CD4-positive, alpha-beta T cell (primary cell): ENCODE measurements around the gene KRT83. TPM values are rescaled to one million over a fixed set of nuclear protein-coding genes. Genes with fewer than 3 reads are reported as not detected.

Experiments
- ATAC-seq: fragments of 200-7000 bp; cut with Tn5 transposase; one replicate; pipeline ENCODE4 v1.10.0; 2022; ENCODE audit warnings: mild to moderate bottlenecking; ENCODE audit not compliant: poor library complexity
- CTCF ChIA-PET: fragments of 350-600 bp; sonication (Branson Sonifier 250); formaldehyde crosslinking; loops from one replicate; lab custom pipeline; 2021; ENCODE audit warnings: antibody characterized with exemption, inconsistent platforms; lab: Charles Lee
- POLR2A ChIA-PET: fragments of 350-600 bp; sonication (Branson Sonifier 250); formaldehyde crosslinking; loops from one replicate; lab custom pipeline; 2021; ENCODE audit warnings: antibody characterized with exemption, inconsistent platforms; lab: Charles Lee
- DNase-seq, 14 experiments: peaks; one replicate each; pipeline ENCODE4 v3.0.0-alpha.2; 2013 to 2020; ENCODE audit warnings: mixed read lengths in 2 of 14
- H3K27ac ChIP-seq, 2 donors: one replicate each; pipeline versions ENCODE4 v1.5.1 to v1.7.0; 2013; ENCODE audit warnings: low read length in 2 of 2, low read depth in 1 of 2, mild to moderate bottlenecking in 1 of 2
- H3K27me3 ChIP-seq, 2 experiments: 1 replicate in 1 of 2; 2 replicates in 1 of 2; pipeline versions ENCODE4 v1.6.1 to v1.7.0; 2013; ENCODE audit warnings: low read length in 2 of 2, control low read depth in 1 of 2, mild to moderate bottlenecking in 1 of 2, moderate library complexity in 1 of 2; ENCODE audit not compliant: insufficient read depth in 2 of 2, control insufficient read depth in 1 of 2
- H3K36me3 ChIP-seq: one replicate; pipeline ENCODE4 v1.6.1; 2013; ENCODE audit warnings: low read length, control low read depth; ENCODE audit not compliant: insufficient read depth
- H3K4me1 ChIP-seq: one replicate; pipeline ENCODE4 v1.6.1; 2013; ENCODE audit warnings: low read length, control low read depth; ENCODE audit not compliant: insufficient read depth
- H3K4me3 ChIP-seq: one replicate; pipeline ENCODE4 v1.5.1; 2013; ENCODE audit warnings: mild to moderate bottlenecking, low read length, moderate library complexity
- H3K9me3 ChIP-seq, 2 experiments: 1 replicate in 1 of 2; 2 replicates in 1 of 2; pipeline versions ENCODE4 v1.6.1 to v1.7.0; 2013; ENCODE audit warnings: low read length in 2 of 2, mild to moderate bottlenecking in 2 of 2, control low read depth in 1 of 2, moderate library complexity in 1 of 2; ENCODE audit not compliant: control insufficient read depth in 1 of 2, insufficient read depth in 1 of 2
- H3K27ac Mint-ChIP-seq: one replicate; pipeline ENCODE4 v1.8.0; 2020; ENCODE audit warnings: mixed read lengths
- H3K27me3 Mint-ChIP-seq: one replicate; pipeline ENCODE4 v1.8.0; 2021; ENCODE audit warnings: mixed read lengths
- H3K36me3 Mint-ChIP-seq: one replicate; pipeline ENCODE4 v1.8.0; 2021; ENCODE audit warnings: low read depth, mixed read lengths
- H3K4me1 Mint-ChIP-seq: one replicate; pipeline ENCODE4 v1.8.0; 2021; ENCODE audit warnings: low read depth, mixed read lengths
- H3K4me3 Mint-ChIP-seq: one replicate; pipeline ENCODE4 v1.8.0; 2020; ENCODE audit warnings: mild to moderate bottlenecking, mixed read lengths
- H3K9me3 Mint-ChIP-seq: one replicate; pipeline ENCODE4 v1.8.0; 2020; ENCODE audit warnings: mixed read lengths
- intact Hi-C, 2 experiments: fragments of 100-400 bp; cut with DNase I in 1 of 2; cut with micrococcal nuclease in 1 of 2; formaldehyde crosslinking; loops; one replicate each; pipeline versions ENCODE4 v1.15.1 to v1.9.0; 2023 to 2025; cut with DNase I, micrococcal nuclease
- total RNA-seq, 174 experiments: library from RNA in 2 of 174; stranded (reverse) in 2 of 174; gene quantifications; one replicate each; pipeline ENCODE4 v1.2.3 and lab custom pipeline; 2021 to 2026
- TF ChIP-seq, protein P1 (sequence below): fragments of 200-600 bp; IDR thresholded peaks from one replicate; pipeline ENCODE4 v1.8.0; 2022; ENCODE audit warnings: antibody characterized with exemption, mild to moderate bottlenecking

Gene KRT83
- total RNA-seq, 2 experiments from 2014 or later, result not detected

DNA sequence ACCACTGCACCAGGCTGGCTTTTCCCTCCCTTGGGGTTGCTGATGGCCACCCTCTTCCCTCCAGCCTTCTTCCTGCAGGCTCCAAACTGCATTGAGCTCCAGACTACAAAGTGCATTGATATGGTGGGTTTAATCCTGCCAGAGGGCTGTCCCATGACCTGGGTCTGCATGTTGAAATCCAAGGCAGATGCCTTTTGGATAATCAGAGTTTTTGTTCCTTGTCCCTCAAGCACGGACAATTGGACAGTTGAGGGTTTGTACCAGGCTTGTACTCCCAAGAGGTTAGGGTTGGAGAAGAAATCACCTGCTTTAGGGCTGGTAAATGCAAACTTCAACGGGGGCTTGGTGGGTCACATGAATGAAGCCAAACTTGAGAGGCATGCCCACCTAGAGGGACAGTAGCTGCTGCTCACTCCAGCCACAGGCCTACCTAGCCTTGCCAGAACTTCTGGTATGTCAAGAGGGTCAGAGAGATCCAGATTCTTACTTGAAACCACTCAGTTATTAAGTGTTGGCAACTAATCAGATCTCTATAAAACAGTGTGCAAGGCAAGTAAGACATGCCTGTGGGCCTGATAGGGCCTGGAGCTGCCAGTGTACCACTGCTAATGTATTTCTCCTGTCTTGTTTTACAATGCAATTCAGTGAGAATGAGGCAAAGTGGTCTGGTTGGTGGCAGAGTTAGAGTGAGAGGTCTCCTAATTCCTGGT lies 21.7 kb upstream of the KRT83 start:
- Histone ChIP-seq H3K4me3 (no peak overlapping the region), H3K27me3 (no peaks in the 10 kb centered on the region), H3K36me3 (no peaks in the 10 kb centered on the region), H3K9me3 (peaks cover 0 to 5% of the 10 kb centered on the region in 2 experiments), H3K4me1 (no peaks in the 10 kb centered on the region), H3K27ac (no peak overlapping the region)
- peaks cover 4% of the 10 kb centered on the region for H3K27me3 Mint-ChIP-seq
- DNase-seq (no peak), ATAC-seq (no peak)
- H3K4me3 Mint-ChIP-seq, result no peak overlapping the region
- H3K4me1 Mint-ChIP-seq, result no peaks in the 10 kb centered on the region
- POLR2A ChIA-PET, result no interaction called here
- CTCF ChIA-PET, result no interaction called here
- TF ChIP-seq, protein P1, sequence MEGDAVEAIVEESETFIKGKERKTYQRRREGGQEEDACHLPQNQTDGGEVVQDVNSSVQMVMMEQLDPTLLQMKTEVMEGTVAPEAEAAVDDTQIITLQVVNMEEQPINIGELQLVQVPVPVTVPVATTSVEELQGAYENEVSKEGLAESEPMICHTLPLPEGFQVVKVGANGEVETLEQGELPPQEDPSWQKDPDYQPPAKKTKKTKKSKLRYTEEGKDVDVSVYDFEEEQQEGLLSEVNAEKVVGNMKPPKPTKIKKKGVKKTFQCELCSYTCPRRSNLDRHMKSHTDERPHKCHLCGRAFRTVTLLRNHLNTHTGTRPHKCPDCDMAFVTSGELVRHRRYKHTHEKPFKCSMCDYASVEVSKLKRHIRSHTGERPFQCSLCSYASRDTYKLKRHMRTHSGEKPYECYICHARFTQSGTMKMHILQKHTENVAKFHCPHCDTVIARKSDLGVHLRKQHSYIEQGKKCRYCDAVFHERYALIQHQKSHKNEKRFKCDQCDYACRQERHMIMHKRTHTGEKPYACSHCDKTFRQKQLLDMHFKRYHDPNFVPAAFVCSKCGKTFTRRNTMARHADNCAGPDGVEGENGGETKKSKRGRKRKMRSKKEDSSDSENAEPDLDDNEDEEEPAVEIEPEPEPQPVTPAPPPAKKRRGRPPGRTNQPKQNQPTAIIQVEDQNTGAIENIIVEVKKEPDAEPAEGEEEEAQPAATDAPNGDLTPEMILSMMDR, result no peak
- no peaks in the 10 kb centered on the region for H3K9me3 Mint-ChIP-seq
- H3K27ac Mint-ChIP-seq, result no peak overlapping the region
- intact Hi-C loops, result no loop called here
- H3K36me3 Mint-ChIP-seq, result no peaks in the 10 kb centered on the region

GRCh38 chr12:52341066-52341580 lies 19.9 kb upstream of the KRT83 start:
- Histone ChIP-seq H3K27ac (no peak overlapping the region), H3K9me3 (peaks cover 0 to 5% of the 10 kb centered on the region in 2 experiments), H3K36me3 (no peaks in the 10 kb centered on the region), H3K4me3 (no peak overlapping the region), H3K4me1 (no peaks in the 10 kb centered on the region), H3K27me3 (no peaks in the 10 kb centered on the region)
- H3K27ac Mint-ChIP-seq, result no peak overlapping the region
- intact Hi-C loops, result no loop called here
- H3K4me3 Mint-ChIP-seq, result no peak overlapping the region
- no peaks in the 10 kb centered on the region for H3K9me3 Mint-ChIP-seq
- H3K36me3 Mint-ChIP-seq, result no peaks in the 10 kb centered on the region
- H3K4me1 Mint-ChIP-seq, result no peaks in the 10 kb centered on the region
- ChIA-PET POLR2A (no interaction called here), CTCF (no interaction called here)
- no peak for DNase-seq
- peaks cover 4% of the 10 kb centered on the region for H3K27me3 Mint-ChIP-seq
- TF ChIP-seq, protein P1, result no peak
- ATAC-seq, result no peak

DNA sequence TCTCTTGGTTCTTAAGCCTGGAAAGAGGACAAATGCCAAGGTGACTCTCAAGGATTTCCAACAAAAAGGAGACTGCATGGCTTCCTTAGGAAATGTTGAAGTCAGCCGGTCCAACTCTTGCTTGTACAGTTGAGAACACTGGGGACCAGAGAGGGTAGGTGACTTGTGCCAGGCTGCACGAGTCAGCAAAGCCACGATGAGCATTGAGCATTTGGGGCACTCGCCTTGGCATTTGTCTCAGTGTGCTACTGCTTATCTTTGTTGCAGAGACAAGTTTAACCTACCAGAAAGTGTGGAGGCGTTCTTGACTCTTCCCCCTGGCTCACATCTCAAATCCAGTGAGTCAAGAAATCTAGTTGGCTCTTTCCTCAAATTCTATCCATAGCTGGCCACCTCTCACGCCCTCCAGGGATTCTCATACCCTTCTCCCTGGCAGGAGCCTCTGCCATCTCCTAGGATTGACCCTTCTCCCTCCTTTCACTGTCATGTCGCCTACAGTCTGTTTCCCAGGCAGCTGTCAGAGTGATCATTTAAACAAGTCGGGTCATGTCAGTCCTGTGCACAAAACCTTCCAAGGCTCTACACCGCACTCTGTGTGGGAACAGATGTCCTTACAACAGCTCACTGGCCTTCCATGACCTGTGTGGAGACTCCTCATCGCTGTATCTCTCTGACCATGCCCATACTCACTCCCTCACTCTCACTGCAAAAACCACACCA lies 17.2 kb upstream of the KRT83 start:
- peaks cover 0 to 6% of the 10 kb centered on the region in 2 experiments for H3K27me3 ChIP-seq
- Mint-ChIP-seq H3K27me3 (peaks cover 11% of the 10 kb centered on the region), H3K36me3 (no peaks in the 10 kb centered on the region), H3K4me3 (no peak overlapping the region), H3K4me1 (no peaks in the 10 kb centered on the region), H3K9me3 (no peaks in the 10 kb centered on the region), H3K27ac (no peak overlapping the region)
- H3K36me3 ChIP-seq, result no peaks in the 10 kb centered on the region
- DNase-seq (no peak), ATAC-seq (no peak)
- intact Hi-C loops, result no loop called here
- ChIA-PET CTCF (interaction anchor here (2.4 kb wide), 1 partner anchor 11 kb away, joined by 12 read pairs; no protein-coding TSS in a partner anchor), POLR2A (no interaction called here)
- peaks cover 0 to 4% of the 10 kb centered on the region in 2 experiments for H3K9me3 ChIP-seq
- no peak overlapping the region for H3K4me3 ChIP-seq
- TF ChIP-seq, protein P1, result no peak
- H3K27ac ChIP-seq, result no peak overlapping the region
- H3K4me1 ChIP-seq, result no peaks in the 10 kb centered on the region
